Neural crest cell (in vitro differentiated cells): ENCODE results near the gene LPCAT3. TPM values are rescaled to one million over a fixed set of nuclear protein-coding genes. Genes with fewer than 3 reads are reported as not detected.

Experiments used
- DNase-seq: peaks from one replicate; pipeline ENCODE4 v3.0.0; 2021; ENCODE audit warnings: low read depth, mixed read lengths, low spot score
- H3K27ac Mint-ChIP-seq: one replicate; pipeline ENCODE4 v1.8.0; 2021; ENCODE audit warnings: mild to moderate bottlenecking, mixed read lengths; ENCODE audit not compliant: unreplicated experiment
- H3K27me3 Mint-ChIP-seq: 2 replicates; pipeline ENCODE4 v1.8.0; 2021; ENCODE audit warnings: low read depth, mild to moderate bottlenecking, mixed read lengths
- H3K36me3 Mint-ChIP-seq: 2 replicates; pipeline ENCODE4 v1.8.0; 2021; ENCODE audit warnings: low read depth, mild to moderate bottlenecking, mixed read lengths
- H3K4me1 Mint-ChIP-seq: 2 replicates; pipeline ENCODE4 v1.8.0; 2021; ENCODE audit warnings: mixed read lengths
- H3K4me3 Mint-ChIP-seq: one replicate; pipeline ENCODE4 v1.8.0; 2021; ENCODE audit warnings: mild to moderate bottlenecking, mixed read lengths
- H3K9me3 Mint-ChIP-seq: 2 replicates; pipeline ENCODE4 v1.8.0; 2021; ENCODE audit warnings: mixed read lengths
- CTCF ChIP-seq: fragments of 200-600 bp; sonication (generic); conservative IDR thresholded peaks from 2 replicates; pipeline ENCODE4 v1.5.0; 2021; ENCODE audit warnings: antibody characterized with exemption, mild to moderate bottlenecking
- total RNA-seq: library from RNA; stranded (reverse); gene quantifications from 2 replicates; pipeline ENCODE4 v1.2.1, GENCODE V29; 2021

Gene LPCAT3
- total RNA-seq, 1 donor from 2014 or later, result 32.8 TPM

DNA sequence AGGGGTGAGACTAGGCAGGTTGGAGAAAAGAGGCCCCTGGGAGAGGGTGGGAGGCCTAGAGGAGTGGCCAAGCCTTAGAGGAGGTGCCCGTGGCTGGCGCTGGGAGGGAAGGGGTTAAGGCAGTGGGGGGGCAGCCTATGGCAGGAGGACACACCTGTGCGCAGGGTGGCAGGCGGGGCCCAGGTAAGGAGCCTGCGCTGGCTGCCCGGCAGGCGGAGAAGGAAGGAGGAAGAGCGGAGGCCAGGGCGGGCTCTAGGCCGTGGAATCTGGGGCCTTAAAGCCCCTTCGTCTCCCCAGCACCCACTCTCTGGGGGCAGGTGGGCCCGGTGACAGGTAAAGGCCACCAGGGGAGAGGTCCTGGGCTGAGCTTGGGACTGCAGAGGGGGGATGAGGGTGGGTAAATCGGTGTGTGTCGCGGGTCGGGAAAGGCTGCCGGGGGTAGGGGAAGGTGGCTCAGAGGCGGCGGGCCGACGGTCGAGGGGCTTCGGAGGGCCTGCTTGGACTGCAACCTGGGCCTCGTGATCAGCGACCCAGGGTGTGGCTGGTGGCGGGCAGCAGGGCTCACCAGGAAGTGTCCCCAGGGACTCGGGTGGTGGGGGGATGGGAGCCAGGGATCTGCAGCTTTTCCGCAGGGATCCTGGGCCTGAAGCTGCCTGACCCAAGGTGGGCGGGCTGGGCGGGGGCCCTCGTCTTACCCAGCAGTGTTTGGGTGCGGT is 55.1 kb downstream of the LPCAT3 start:
- H3K27ac Mint-ChIP-seq, result no peak overlapping the region
- H3K4me3 Mint-ChIP-seq, result no peak overlapping the region
- H3K4me1 Mint-ChIP-seq, result peaks cover 20% of the 10 kb centered on the region
- TF ChIP-seq CTCF, result no peak
- peaks cover 7% of the 10 kb centered on the region for H3K36me3 Mint-ChIP-seq
- DNase-seq, result no peak
- no peaks in the 10 kb centered on the region for H3K9me3 Mint-ChIP-seq
- H3K27me3 Mint-ChIP-seq, result no peaks in the 10 kb centered on the region

- H3K27me3 Mint-ChIP-seq, result no peaks in the 10 kb centered on the region
- H3K4me3 Mint-ChIP-seq, result peak overlapping the region; percentile 75
- peak overlapping the region; percentile 92 for H3K27ac Mint-ChIP-seq
- peaks cover 7% of the 10 kb centered on the region for H3K36me3 Mint-ChIP-seq
- H3K9me3 Mint-ChIP-seq, result no peaks in the 10 kb centered on the region
- H3K4me1 Mint-ChIP-seq, result peaks cover 20% of the 10 kb centered on the region
- TF ChIP-seq CTCF, result no peak
- DNase-seq, result no peak
Observed at GRCh38 chr12:6962285-6963015, 55.8 kb downstream of the LPCAT3 start.

GRCh38 chr12:6961695-6962284 is 56.5 kb downstream of the LPCAT3 start:
- peak; percentile 59 for DNase-seq
- H3K4me3 Mint-ChIP-seq, result peak overlapping the region; percentile 75
- peak overlapping the region; percentile 92 for H3K27ac Mint-ChIP-seq
- peaks cover 7% of the 10 kb centered on the region for H3K36me3 Mint-ChIP-seq
- TF ChIP-seq CTCF, result peak; percentile 67
- H3K9me3 Mint-ChIP-seq, result no peaks in the 10 kb centered on the region
- H3K4me1 Mint-ChIP-seq, result peaks cover 20% of the 10 kb centered on the region
- H3K27me3 Mint-ChIP-seq, result no peaks in the 10 kb centered on the region

- no peaks in the 10 kb centered on the region for H3K27me3 Mint-ChIP-seq
Observed at GRCh38 chr12:6961278-6961694, 57.0 kb downstream of the LPCAT3 start.

More at GRCh38 chr12:6961278-6961694, 57.0 kb downstream of the LPCAT3 start:
- no peak for TF ChIP-seq CTCF
- Mint-ChIP-seq H3K4me3 (peak overlapping the region; percentile 75), H3K4me1 (peaks cover 20% of the 10 kb centered on the region), H3K36me3 (peaks cover 5% of the 10 kb centered on the region), H3K27ac (peak overlapping the region; percentile 92), H3K9me3 (no peaks in the 10 kb centered on the region)
- DNase-seq, result no peak
